NCI-H2107 treated with DMSO at 0.1 percent for 48 hours (cell line): Measurements from ENCODE around the gene GCNA.
"Not testable (repeated sequence)": the region's sequence is repeated elsewhere in the genome, so short reads cannot be mapped to it uniquely, and the experiment has no call there.

Experiments
- DNase-seq: peaks from one replicate; lab custom pipeline; 2025; ENCODE audit not compliant: unreplicated experiment; lab: John Stamatoyannopoulos, UW

The GCNA gene

DNA sequence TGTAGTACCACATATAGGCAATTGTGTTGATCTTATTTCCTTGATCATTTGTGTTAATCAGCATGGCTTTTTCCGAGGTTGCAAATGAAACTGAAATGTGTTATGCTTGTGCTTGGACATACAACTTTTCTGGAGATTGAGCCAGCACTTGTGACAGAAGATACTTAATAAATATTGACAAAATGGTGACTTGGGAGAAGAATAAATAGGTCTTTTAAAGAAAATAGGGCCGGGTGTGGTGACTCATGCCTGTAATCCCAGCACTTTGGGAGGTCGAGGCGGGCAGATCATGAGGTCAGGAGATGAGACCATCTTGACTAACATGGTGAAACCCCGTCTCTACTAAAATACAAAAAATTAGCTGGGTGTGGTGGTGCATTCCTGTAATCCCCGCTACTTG is 18.5 kb upstream of the GCNA start:
- DNase-seq, result not testable (repeated sequence)

DNA sequence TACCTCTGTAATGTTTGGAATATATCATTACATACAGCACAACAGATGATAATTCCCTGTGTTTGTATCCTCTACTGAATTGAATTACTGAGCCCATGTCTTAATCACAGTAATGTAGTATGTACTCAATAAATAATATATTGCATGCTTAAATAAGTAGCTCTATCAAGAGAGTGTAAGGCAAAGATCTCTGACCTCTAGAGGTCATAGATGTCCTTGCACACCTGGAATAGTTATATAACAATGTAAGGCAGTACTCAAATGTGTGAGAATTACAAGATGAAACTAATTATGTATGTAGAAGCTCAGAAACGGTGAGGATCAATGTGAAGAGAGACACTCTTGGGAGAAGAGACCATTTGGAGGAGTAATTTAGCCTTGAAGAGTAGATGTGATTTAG is 14.3 kb upstream of the GCNA start:
- DNase-seq, result no peak

GRCh38 chrX:71565474-71566041 is 12.7 kb upstream of the GCNA start:
- no peak for DNase-seq

- not testable (repeated sequence) for DNase-seq
Measured at GRCh38 chrX:71571390-71571789, 6.8 kb upstream of the GCNA start.

DNA sequence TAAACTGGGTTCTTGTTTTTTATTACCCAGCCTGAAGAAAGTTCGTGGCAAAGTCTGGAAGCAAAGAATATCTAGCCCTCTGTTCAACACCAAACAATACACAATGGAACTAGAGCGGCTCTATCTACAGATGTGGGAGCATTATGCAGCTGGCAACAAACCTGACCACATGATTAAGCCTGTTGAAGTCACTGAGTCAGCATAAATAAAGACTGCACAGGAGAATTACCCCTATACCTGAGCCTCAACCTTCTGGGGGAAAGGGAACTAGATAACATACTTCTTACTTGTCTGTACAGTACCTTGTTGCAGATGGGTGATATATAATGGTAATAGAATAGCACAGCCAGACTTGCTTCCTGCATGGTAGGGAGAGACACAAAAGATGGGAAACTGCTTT is 4.6 kb upstream of the GCNA start:
- no peak for DNase-seq

GRCh38 chrX:71577682-71578081 is 555 bp upstream of the GCNA start:
- DNase-seq, result no peak

GRCh38 chrX:71579136-71579989 is 1.1 kb downstream of the GCNA start:
- no peak for DNase-seq

- no peak for DNase-seq
Measured at GRCh38 chrX:71579990-71580380, 1.7 kb downstream of the GCNA start.

DNA sequence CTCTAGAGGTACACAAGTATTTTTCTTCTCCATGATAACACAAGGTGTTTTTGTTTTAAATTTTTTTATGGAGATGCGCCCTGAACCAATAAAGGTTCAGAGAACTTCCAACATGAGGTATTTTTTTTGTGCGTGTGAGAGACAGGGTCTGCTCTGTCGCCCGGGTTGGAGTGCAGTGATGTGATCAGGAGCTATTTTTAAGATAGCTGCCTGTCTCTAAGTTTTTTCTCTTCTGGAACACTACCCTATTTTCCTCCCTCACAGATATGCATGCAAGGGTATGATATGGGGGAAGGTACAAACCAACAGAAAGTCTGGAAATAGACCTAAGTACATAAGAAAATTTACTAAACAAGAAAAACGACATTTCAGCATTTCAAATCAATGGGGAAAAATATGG is 3.0 kb downstream of the GCNA start:
- no peak for DNase-seq

DNA sequence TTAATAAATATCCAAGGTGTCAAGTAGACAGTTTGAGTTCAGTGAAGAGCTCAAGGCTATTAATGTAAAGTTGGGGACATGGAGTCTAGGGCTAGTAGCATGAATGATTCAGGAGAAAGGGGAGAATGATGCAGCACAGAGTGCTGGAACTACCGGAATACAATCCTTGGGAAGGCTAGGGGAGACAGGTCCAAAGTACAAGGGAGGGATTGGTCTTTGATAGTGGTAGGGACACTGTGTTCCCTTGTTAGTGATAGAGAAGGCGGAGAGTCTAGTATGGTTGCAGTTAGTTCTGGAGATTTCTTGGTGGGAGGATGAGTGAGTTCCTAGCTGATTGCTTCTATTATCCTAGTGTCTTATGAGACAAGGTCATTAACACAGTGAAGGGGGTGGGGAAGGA is 8.7 kb downstream of the GCNA start:
- DNase-seq, result no peak

- not testable (repeated sequence) for DNase-seq
Measured at GRCh38 chrX:71593210-71593609, 15.0 kb downstream of the GCNA start.

DNA sequence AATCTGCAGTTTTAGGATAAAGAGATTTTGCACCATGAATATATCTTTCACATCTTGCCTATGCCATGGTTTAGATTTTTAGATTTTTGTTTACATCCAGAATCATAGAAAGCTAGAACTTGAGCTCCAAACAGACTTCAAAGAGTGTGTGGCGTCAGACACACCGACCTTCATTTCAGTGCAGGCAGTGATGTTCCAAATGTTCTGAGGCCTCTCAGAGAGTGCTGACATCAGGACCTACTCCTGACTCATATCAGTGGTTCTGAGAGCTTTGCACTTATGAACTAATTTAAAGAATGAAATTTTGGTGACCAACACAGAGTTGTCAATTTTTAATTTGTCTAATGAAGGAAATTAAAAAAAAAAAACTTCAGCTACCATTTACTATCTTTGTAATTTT is 21.7 kb downstream of the GCNA start:
- DNase-seq, result no peak

DNA sequence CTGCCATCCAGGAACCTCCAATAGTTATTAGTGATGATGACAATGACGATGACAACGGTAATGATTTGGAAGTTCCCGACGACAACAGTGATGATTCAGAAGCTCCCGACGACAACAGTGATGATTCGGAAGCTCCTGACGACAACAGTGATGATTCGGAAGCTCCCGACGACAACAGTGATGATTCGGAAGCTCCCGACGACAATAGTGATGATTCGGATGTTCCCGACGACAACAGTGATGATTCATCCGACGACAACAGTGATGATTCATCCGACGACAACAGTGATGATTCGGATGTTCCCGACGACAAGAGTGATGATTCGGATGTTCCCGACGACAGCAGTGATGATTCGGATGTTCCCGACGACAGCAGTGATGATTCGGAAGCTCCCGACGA is 25.4 kb downstream of the GCNA start:
- DNase-seq, result no peak

DNA sequence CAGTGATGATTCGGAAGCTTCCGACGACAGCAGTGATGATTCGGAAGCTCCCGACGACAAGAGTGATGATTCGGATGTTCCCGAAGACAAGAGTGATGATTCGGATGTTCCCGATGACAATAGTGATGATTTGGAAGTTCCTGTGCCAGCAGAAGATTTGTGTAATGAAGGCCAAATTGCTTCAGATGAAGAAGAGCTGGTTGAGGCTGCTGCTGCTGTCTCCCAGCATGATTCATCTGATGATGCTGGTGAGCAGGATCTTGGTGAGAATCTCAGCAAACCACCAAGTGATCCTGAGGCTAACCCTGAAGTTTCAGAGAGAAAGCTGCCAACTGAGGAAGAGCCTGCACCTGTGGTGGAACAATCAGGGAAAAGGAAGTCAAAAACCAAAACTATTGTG is 25.9 kb downstream of the GCNA start:
- DNase-seq, result no peak

GRCh38 chrX:71604796-71605568 is 26.7 kb downstream of the GCNA start:
- no peak for DNase-seq

GRCh38 chrX:71606536-71607216 is 28.4 kb downstream of the GCNA start:
- DNase-seq, result no peak

GRCh38 chrX:71607488-71607887 is 29.3 kb downstream of the GCNA start:
- DNase-seq, result no peak

DNA sequence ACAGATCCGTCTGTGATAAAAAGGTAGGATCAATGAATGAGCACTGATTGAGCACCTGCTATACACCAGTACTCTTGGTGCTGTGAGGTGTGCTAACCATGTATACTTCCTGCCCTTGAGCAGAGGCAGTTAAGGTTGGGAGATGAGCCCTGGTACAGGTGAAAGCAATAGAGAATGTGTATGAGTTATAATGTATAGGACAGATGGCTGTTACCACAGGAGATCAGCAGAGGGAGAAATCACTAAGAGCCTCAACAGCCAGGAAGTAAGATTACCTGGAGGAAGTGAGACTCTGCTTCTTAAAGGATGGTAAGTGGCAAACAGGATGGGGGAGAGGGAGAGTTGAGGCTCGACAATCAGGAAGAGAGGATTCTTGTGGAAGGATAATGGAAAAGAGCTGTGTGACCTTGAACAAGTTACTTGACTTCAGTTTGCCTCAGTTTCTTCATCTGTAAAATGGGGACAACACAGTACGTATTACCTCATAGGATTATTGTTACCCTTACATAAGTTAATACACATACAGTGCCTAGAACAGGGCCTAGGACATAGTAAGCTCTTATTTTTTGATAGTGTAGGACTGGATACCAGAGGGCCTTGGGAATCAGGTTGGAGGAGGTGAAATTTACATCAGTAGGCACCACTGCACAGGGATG is 31.0 kb downstream of the GCNA start:
- no peak for DNase-seq

DNA sequence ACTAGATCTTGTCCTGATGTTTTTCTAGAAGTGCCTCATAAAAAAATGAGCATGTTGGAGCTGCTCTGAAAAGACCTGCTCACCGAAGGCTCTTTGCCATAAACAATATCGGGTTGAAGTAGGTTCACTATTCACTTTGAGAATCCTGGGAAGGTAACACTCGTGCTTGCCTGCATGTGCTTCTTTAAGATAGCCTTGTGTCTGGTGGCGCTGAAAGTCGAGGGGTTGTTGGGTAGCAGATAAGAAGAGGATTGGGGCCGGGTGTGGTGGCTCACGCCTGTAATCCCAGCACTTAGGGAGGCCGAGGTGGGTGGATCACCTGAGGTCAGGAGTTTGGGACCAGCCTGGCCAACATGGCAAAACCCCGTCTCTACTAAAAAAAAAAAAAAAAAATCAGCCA is 33.5 kb downstream of the GCNA start:
- not testable (repeated sequence) for DNase-seq

GRCh38 chrX:71612256-71612655 is 34.0 kb downstream of the GCNA start:
- DNase-seq, result no peak

DNA sequence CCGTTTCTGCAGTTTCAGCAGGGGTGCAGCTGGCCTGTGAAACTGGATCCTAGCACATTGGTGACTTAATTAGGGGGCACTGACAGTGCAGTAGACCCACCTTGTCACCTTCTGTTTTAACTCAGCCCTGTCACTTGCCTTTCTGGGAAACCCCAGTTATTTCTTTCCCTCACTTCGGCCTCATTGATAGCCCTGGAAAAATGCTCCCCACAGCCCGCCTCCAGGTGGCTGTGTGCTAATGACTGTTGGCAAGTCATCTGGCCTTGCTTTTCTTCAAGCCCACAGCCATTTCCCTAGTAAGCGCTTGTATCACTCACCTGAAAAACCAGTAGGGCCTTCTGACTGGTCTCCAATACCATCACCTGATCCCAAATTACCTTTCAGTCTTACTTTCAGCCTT is 36.8 kb downstream of the GCNA start:
- DNase-seq, result no peak
